ENCODE data around the gene CRACR2A.

Gene CRACR2A

GRCh38 chr12:3576891-3577290 is 176.0 kb downstream of the CRACR2A start:
- no peak overlapping the region for H3K4me3 ChIP-seq (replicated peaks; ENCODE audit: low read depth, low read length)
- no peak for TF ChIP-seq CTCF (IDR thresholded peaks at IDR 0.05; ENCODE audit: low read depth, low read length, missing control alignments)
- DNase-seq (ENCODE audit: extremely low read depth, low read depth) = no peak

GRCh38 chr12:3574986-3575385 is 177.9 kb downstream of the CRACR2A start:
- TF ChIP-seq CTCF (IDR thresholded peaks at IDR 0.05; ENCODE audit: low read depth, low read length, missing control alignments) = no peak
- no peak for DNase-seq (ENCODE audit: extremely low read depth, low read depth)
- H3K4me3 ChIP-seq (replicated peaks; ENCODE audit: low read depth, low read length) = no peak overlapping the region

- no peak overlapping the region for H3K4me3 ChIP-seq (replicated peaks; ENCODE audit: low read depth, low read length)
- no peak for TF ChIP-seq CTCF (IDR thresholded peaks at IDR 0.05; ENCODE audit: low read depth, low read length, missing control alignments)
- DNase-seq (ENCODE audit: extremely low read depth, low read depth) = no peak
These were observed 180.3 kb downstream of the CRACR2A start for GRCh38 chr12:3572560-3572959.

GRCh38 chr12:3571724-3572123 is 181.2 kb downstream of the CRACR2A start:
- DNase-seq (ENCODE audit: extremely low read depth, low read depth) = no peak
- no peak for TF ChIP-seq CTCF (IDR thresholded peaks at IDR 0.05; ENCODE audit: low read depth, low read length, missing control alignments)
- no peak overlapping the region for H3K4me3 ChIP-seq (replicated peaks; ENCODE audit: low read depth, low read length)

- no peak for DNase-seq (ENCODE audit: extremely low read depth, low read depth)
- H3K4me3 ChIP-seq (replicated peaks; ENCODE audit: low read depth, low read length) = no peak overlapping the region
- TF ChIP-seq CTCF (IDR thresholded peaks at IDR 0.05; ENCODE audit: low read depth, low read length, missing control alignments) = no peak
These were observed 181.6 kb downstream of the CRACR2A start for GRCh38 chr12:3571323-3571722.

GRCh38 chr12:3568695-3569094 is 184.2 kb downstream of the CRACR2A start:
- no peak overlapping the region for H3K4me3 ChIP-seq (replicated peaks; ENCODE audit: low read depth, low read length)
- no peak for TF ChIP-seq CTCF (IDR thresholded peaks at IDR 0.05; ENCODE audit: low read depth, low read length, missing control alignments)
- no peak for DNase-seq (ENCODE audit: extremely low read depth, low read depth)

GRCh38 chr12:3565985-3566384 is 186.9 kb downstream of the CRACR2A start:
- no peak for TF ChIP-seq CTCF (IDR thresholded peaks at IDR 0.05; ENCODE audit: low read depth, low read length, missing control alignments)
- no peak overlapping the region for H3K4me3 ChIP-seq (replicated peaks; ENCODE audit: low read depth, low read length)

More at GRCh38 chr12:3565985-3566384, 186.9 kb downstream of the CRACR2A start:
- DNase-seq (ENCODE audit: extremely low read depth, low read depth) = no peak
